ENCODE data around the gene TPRN.

DNA sequence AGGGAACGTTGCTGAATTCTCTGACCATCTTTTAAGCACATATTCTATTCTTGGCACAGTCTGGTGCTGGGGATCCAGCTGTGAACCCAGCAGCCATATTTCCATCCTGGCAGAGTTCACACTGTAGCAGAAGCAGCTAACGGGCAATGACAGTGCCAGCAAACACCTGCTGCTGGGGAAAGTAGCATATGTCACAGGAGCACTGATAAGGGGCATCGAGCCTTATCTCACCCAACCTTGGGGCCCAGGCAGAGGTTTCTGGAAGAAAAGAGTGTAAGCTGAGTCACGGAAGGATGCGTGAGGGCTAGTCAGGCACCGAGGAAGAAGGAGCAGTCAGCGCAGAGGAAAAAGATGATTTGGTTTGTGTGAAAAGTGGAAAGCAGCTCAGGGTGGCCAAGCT is 6.1 kb upstream of the TPRN start:
- TF ChIP-seq CREM (CRISPR knock-in tag; IDR thresholded peaks at IDR 0.05) (no peak), SP1 (CRISPR knock-in tag; conservative IDR thresholded peaks at IDR 0.05) (no peak)
- TF ChIP-seq, protein P1, sequence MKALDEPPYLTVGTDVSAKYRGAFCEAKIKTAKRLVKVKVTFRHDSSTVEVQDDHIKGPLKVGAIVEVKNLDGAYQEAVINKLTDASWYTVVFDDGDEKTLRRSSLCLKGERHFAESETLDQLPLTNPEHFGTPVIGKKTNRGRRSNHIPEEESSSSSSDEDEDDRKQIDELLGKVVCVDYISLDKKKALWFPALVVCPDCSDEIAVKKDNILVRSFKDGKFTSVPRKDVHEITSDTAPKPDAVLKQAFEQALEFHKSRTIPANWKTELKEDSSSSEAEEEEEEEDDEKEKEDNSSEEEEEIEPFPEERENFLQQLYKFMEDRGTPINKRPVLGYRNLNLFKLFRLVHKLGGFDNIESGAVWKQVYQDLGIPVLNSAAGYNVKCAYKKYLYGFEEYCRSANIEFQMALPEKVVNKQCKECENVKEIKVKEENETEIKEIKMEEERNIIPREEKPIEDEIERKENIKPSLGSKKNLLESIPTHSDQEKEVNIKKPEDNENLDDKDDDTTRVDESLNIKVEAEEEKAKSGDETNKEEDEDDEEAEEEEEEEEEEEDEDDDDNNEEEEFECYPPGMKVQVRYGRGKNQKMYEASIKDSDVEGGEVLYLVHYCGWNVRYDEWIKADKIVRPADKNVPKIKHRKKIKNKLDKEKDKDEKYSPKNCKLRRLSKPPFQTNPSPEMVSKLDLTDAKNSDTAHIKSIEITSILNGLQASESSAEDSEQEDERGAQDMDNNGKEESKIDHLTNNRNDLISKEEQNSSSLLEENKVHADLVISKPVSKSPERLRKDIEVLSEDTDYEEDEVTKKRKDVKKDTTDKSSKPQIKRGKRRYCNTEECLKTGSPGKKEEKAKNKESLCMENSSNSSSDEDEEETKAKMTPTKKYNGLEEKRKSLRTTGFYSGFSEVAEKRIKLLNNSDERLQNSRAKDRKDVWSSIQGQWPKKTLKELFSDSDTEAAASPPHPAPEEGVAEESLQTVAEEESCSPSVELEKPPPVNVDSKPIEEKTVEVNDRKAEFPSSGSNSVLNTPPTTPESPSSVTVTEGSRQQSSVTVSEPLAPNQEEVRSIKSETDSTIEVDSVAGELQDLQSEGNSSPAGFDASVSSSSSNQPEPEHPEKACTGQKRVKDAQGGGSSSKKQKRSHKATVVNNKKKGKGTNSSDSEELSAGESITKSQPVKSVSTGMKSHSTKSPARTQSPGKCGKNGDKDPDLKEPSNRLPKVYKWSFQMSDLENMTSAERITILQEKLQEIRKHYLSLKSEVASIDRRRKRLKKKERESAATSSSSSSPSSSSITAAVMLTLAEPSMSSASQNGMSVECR (CRISPR knock-in tag; IDR thresholded peaks at IDR 0.05; ENCODE audit: borderline replicate concordance) = no peak
- TF ChIP-seq, protein P2, sequence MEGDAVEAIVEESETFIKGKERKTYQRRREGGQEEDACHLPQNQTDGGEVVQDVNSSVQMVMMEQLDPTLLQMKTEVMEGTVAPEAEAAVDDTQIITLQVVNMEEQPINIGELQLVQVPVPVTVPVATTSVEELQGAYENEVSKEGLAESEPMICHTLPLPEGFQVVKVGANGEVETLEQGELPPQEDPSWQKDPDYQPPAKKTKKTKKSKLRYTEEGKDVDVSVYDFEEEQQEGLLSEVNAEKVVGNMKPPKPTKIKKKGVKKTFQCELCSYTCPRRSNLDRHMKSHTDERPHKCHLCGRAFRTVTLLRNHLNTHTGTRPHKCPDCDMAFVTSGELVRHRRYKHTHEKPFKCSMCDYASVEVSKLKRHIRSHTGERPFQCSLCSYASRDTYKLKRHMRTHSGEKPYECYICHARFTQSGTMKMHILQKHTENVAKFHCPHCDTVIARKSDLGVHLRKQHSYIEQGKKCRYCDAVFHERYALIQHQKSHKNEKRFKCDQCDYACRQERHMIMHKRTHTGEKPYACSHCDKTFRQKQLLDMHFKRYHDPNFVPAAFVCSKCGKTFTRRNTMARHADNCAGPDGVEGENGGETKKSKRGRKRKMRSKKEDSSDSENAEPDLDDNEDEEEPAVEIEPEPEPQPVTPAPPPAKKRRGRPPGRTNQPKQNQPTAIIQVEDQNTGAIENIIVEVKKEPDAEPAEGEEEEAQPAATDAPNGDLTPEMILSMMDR (IDR thresholded peaks at IDR 0.05) = no peak

All from WTC11 (cell line).